ENCODE measurements around the gene ARHGAP22.
A peak's percentile ranks its signal among the peaks of the same experiment; 100 is the strongest.

ARHGAP22 gene

DNA sequence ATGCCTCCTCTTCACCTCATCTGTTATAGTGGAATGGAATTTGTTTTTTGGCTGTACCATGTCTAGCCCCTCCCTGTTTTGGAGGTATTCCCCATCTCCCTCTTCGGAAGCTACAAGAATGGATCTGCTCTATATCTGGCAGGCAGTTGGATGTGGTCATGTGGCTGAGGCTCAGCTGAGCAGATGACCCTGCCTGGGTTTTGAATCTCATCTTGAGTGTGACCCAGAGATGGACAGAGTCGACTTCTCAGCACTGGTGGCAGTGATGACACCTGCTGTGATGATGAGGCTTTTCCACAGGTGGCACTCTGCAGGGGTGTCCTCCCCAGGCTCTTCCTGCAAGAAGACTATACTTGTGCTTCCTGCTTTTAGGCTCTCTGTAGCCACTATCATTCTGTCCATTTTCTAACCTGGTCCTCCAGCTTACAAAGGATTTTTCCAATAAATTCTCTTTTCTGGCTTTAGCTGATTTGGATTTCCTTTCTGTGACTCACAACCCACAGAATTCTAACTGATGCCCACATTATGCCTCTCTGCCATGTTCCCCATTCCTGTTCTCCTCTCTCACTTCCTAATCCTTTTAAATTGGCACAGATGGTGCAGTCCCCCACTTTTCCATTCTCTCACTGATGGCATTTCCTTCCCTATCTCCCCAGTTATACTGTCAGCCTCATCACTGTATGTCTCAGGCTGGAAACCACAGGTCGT, 7.5 kb upstream of the ARHGAP22 start:
- TF ChIP-seq, protein P1, sequence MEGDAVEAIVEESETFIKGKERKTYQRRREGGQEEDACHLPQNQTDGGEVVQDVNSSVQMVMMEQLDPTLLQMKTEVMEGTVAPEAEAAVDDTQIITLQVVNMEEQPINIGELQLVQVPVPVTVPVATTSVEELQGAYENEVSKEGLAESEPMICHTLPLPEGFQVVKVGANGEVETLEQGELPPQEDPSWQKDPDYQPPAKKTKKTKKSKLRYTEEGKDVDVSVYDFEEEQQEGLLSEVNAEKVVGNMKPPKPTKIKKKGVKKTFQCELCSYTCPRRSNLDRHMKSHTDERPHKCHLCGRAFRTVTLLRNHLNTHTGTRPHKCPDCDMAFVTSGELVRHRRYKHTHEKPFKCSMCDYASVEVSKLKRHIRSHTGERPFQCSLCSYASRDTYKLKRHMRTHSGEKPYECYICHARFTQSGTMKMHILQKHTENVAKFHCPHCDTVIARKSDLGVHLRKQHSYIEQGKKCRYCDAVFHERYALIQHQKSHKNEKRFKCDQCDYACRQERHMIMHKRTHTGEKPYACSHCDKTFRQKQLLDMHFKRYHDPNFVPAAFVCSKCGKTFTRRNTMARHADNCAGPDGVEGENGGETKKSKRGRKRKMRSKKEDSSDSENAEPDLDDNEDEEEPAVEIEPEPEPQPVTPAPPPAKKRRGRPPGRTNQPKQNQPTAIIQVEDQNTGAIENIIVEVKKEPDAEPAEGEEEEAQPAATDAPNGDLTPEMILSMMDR (conservative IDR thresholded peaks at IDR 0.05; ENCODE audit: low read depth, low read length): no peak
- no peak for DNase-seq (ENCODE audit: low read depth)
- no peak overlapping the region for H3K4me3 ChIP-seq (ENCODE audit: low read length)

DNA sequence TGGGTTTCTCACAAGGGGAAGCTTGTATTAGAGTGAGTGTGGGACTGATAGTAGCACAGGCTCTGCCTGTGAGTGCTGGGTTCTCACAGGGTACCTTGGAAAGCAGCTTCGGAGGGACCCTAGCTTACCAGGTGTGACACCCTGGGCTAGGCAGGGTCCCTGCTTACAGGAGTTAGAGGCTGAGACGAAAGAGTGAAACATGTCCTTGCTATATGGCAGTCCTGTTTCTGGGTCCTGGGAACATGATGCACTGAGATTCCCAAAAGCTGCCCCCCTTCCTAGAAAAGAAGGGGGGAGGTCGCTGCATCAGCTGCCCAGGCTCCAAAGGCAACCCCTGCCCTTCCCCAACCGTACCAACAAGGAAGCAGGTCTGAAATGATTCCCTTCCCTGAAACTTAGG, 6.3 kb upstream of the ARHGAP22 start:
- no peak overlapping the region for H3K4me3 ChIP-seq (ENCODE audit: low read length)
- no peak for DNase-seq (ENCODE audit: low read depth)
- TF ChIP-seq, protein P1 (conservative IDR thresholded peaks at IDR 0.05; ENCODE audit: low read depth, low read length): no peak

DNA sequence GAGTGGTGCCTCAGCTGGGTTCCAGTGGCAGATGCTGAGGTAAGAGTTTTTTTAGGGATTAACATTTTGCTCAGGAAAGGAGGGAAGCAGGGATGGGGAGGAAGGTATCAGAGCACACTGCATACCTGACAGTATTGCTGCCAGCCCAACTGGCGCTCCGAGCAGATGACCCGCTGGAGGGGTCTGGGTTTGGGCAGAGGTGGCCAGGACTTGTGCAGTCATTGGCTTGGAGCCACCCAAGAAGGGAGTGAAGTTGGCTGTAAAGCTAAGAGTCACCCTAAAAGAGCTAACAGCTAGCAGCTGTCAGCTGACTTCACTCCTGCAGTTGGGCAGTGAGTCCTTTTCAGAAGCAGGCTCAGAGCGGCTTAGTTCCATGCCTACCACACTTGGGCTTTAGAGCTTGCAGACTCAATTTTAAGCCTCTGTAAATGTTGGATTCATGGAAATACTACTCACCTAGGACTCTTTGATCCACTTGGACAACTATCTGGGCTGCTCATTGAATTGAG, 5.8 kb upstream of the ARHGAP22 start:
- no peak overlapping the region for H3K4me3 ChIP-seq (ENCODE audit: low read length)
- DNase-seq (ENCODE audit: low read depth): no peak
- TF ChIP-seq, protein P1 (conservative IDR thresholded peaks at IDR 0.05; ENCODE audit: low read depth, low read length): no peak

DNA sequence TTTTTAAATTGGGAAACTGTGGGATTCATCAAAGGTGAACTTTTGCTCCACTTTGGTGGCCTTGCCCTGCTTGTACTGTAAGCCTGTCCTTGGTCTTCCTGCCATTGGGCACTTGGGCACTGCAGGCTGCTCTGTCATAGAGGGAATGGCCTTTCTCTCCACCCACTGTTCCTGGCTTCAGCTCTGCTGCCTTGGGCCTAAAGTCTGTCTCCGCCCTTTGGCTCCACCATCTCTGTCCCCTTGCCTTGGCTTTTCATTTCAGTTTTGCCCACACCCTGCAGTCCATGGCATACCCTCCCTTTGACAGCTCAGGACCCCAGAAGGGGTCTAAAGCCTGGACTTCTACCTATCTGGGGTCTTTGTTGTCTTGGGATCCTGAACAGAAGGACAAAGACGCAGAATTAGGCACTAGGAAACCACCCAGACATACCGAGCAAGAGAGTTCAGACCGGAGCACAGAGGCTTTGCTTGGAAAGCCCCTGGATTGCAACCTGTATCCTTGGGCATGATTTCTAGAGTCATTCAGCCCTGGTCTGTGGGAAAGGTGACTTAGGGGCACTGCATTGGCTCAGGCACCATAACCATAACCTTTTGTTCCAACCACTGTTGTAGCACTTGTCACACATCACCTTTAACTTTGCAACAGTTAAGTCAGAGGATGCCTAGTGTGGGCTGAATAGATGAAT, 5.2 kb upstream of the ARHGAP22 start:
- TF ChIP-seq, protein P1 (conservative IDR thresholded peaks at IDR 0.05; ENCODE audit: low read depth, low read length): no peak
- H3K4me3 ChIP-seq (ENCODE audit: low read length): no peak overlapping the region
- no peak for DNase-seq (ENCODE audit: low read depth)

DNA sequence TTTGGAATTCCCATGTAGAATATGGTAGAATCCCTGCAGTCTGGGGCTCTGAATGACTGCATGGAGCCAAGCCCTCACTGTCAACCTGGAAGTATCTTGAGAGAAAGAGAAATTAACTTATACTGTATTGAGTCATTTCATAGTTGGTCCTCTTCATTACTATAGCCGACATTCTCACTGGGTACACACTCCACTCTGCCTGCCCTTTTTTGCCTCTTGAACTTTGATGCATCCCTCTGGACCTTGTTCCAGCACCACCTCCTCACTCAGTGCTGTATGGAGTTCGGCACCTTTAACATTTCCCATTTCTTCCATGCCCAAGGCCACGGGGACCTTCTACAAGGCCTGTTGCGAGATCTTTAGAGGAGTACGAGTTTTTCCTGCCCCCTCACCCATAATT, 4.6 kb upstream of the ARHGAP22 start:
- no peak for DNase-seq (ENCODE audit: low read depth)
- TF ChIP-seq, protein P1 (conservative IDR thresholded peaks at IDR 0.05; ENCODE audit: low read depth, low read length): no peak
- no peak overlapping the region for H3K4me3 ChIP-seq (ENCODE audit: low read length)

DNA sequence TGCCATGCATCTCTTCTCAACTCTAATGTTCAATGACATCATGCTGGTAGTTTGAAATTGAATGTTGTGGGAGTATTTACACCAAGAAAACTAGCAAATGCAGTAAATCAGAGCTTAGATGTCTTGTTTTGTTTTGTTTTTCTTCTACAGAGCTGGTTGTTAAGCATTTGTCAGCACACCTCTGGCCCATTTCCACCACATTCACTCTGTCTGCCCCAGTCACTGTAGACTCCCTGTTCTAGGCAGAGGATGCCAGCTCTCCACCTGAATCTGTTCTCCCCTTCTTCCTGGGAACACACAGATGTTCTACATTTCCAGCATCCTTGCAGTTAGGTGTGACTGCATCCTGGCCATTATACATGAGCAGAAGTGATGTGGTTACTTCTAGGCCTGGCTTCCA, 4.1 kb upstream of the ARHGAP22 start:
- TF ChIP-seq, protein P1 (conservative IDR thresholded peaks at IDR 0.05; ENCODE audit: low read depth, low read length): no peak
- DNase-seq (ENCODE audit: low read depth): no peak
- H3K4me3 ChIP-seq (ENCODE audit: low read length): no peak overlapping the region

DNA sequence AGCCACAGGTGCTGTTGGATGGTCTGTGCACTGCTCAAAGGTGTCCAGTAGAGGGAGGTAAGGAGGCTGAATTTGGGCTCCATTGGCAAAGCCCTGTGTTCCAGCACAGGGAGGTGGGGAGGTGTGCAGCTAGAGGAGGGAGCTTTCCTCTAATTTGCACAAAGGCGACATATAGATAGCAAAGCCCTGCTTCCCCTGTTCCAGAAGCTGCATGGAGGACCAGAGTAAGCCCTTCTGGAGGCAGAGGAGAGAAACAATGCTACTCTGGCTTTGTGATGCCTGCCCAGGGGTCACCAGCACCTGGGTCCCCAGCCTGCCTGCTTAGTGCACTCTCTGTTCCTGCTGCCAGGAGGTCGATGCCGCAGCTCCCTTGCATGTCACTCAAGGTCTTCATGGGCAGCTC, 3.4 kb upstream of the ARHGAP22 start:
- H3K4me3 ChIP-seq (ENCODE audit: low read length): no peak overlapping the region
- TF ChIP-seq, protein P1 (conservative IDR thresholded peaks at IDR 0.05; ENCODE audit: low read depth, low read length): peak; percentile 88
- DNase-seq (ENCODE audit: low read depth): no peak
